Pulmonary artery endothelial cell (primary cell): ENCODE data around the gene SNRPA. TPM values are rescaled to one million over a fixed set of nuclear protein-coding genes. Genes with fewer than 3 reads are reported as not detected.
"Not testable (repeated sequence)": the region's sequence is repeated elsewhere in the genome, so short reads cannot be mapped to it uniquely, and the experiment has no call there.

ENCODE experiments used
- DNase-seq: peaks from one replicate; pipeline ENCODE4 v3.0.0-alpha.2; 2011; ENCODE audit warnings: low read depth, low spot score
- total RNA-seq: library from RNA; depleted of rRNA; stranded (reverse); fragments of >200 nt; gene quantifications from 2 replicates; pipeline ENCODE4 v1.2.3, GENCODE V29; 2014

SNRPA gene
- total RNA-seq, 1 donor from 2014 or later, result 54.3 TPM

DNA sequence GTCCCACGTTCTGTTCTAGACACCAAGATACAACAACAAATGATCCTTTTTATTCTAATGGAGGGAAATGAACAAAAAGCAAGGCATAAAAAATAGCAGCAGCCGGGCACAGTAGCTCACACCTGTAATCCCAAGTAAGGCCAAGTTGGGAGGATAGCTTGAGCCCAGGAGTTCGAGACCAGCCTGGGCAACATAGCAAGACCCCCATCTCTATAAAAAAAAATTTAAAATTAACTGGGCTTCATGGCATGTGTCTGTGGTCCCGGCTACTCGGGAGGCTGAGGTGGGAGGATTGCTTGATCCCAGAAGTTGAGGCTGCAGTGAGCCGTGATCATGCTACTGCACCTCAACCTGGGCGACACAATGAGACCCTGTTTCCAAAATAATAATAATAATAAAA lies 25.4 kb downstream of the SNRPA start:
- no peak for DNase-seq

DNA sequence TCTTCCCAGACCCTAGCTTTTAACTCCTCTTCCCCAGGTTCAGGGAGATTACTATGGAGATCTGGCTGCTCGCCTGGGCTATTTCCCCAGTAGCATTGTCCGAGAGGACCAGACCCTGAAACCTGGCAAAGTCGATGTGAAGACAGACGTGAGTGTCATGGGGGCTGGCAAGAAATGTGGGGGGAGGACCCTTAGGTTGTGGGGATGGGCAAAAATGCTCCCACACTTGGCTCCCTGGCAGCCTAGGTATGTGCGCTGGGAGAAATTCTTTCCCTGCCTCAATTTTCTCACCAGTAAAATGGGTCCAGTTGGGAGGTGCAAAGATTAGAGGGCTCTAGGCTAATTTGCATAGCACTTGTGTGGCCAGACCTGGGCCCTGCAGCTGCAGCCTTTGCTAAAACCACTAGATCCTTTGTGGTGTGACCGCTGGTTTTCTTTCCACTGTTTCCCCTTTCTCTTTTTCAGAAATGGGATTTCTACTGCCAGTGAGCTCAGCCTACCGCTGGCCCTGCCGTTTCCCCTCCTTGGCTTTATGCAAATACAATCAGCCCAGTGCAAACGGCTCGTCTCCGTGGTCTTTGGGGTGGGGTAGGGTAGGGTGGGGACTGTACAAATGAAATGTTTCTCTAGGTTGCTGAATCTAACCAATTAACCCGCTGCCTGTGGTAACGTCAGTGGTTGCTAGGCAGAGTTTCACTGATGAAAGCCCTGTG lies 26.1 kb downstream of the SNRPA start:
- peak; percentile 72 for DNase-seq

DNA sequence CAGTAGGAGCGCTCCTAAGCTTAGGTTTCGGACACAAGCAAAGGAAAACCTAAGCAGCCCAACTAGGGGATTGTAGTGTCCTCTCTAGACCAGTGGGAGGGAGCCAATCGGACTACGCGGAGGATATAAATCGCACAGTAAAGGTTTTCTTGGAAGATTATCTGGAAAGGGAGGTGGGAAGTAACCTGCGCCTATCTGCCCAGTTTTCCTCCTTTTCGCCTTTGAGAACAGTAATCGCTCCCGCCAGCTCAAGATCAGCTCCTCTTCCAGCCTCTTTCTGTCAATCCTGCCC lies 26.6 kb downstream of the SNRPA start:
- DNase-seq, result no peak

- peak; percentile 99 for DNase-seq
Observed at GRCh38 chr19:40777937-40778705, 27.1 kb downstream of the SNRPA start, which contains the start of gene RAB4B. RAB4B (plus strand) TSS chr19:40778247; CDS start chr19:40778376, 129 bp downstream.

DNA sequence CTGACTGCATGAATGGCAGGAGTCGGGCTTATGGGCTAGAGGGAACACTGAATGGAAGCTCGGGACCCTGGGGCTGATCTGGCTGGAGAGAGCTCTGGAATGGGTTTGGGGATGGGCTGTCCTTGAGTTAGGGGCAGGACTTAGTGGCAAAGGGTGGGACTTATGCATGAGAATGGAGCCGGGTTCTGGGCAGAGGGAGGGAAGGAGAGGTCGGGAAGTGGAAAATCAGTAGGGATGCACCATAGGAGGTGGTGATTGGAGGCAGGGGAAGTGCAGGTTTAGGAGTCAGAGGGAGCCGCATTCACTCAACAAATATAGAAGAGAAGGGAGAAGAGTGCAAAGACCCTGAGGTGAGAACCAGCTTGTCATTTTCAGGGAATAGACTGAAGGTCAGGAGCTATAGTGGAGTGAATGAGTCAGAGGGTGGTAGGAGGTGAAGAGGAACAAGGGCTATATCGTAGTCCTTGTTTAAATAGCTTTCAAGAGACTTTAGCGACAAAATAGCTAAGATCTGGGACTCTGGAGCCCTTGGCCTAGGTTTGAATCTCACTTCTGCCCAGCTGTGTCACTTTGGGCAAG lies 27.8 kb downstream of the SNRPA start:
- no peak for DNase-seq

DNA sequence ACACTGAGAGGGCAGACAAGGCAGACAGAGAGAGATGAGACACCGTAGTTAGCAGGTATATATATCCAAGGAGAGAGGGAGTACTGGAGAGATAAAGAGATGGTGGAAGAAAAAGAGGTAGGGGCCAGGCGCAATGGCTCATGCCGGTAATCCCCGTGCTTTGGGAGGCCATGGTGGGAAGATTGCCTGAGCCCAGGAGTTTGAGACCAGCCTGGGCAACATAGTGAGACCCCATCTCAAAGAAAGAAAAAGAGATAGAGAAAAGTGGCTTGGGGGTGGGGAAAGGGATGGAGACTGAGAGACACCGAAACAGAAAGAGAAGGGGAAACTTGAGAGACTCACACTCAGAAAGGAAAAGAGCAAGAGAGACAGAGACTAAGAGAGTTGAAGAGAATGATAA lies 29.6 kb downstream of the SNRPA start:
- no peak for DNase-seq

DNA sequence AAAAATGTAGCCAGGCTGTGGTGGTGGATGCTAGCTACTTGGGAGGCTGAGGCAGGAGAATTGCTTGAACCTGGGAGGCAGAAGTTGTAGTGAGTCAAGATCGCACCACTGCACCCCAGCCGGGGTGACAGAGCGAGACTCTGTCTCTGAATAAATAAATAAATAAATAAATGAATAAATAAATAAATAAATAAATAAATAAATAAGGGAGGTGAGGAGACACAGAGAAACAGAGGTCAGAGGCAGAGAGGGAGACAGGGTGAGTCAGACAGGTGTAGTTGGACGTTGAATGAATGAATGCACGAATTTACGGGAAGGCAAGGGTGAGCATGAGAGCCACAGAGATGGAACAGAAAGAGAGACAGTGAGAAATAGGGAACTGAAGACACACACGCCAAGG lies 30.1 kb downstream of the SNRPA start:
- DNase-seq, result no peak

DNA sequence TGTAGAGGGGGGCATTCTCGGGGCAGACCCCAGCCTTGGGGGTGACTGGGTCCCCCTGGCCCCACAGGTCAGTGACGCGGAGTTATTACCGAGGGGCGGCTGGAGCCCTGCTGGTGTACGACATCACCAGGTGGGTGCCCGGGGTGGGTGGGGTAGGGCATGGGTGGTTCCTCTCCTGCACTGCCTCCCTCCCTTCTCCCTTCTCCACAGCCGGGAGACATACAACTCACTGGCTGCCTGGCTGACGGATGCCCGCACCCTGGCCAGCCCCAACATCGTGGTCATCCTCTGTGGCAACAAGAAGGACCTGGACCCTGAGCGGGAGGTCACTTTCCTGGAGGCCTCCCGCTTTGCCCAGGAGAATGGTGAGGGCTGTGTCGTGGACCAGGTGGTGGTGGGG lies 32.7 kb downstream of the SNRPA start:
- DNase-seq, result no peak

GRCh38 chr19:40784146-40784545 lies 33.1 kb downstream of the SNRPA start:
- DNase-seq, result not testable (repeated sequence)

- no peak for DNase-seq
Observed at GRCh38 chr19:40785526-40785925, 34.5 kb downstream of the SNRPA start.

GRCh38 chr19:40786060-40787037 lies 35.3 kb downstream of the SNRPA start:
- no peak for DNase-seq

- no peak for DNase-seq
Observed at GRCh38 chr19:40791349-40791748, 40.3 kb downstream of the SNRPA start.

DNA sequence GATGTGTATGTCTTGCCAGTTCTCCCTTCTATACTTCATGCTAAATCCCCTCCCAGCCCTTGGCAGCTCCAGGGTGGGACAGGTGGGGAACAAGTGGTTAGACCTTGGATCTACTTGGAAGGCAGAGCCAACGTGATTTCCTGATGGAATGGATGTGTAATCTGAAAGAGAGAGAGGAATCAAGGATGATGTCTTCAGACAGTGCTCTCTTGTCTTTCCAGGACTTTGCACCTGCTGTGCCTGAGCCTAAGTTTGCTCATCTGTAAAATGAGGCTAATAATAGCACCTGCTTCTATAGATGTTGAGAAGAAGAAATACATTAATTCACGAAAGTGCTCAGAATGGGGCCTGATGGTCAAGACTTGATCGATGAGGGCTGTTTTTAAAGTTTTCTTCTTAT lies 41.0 kb downstream of the SNRPA start:
- no peak for DNase-seq

DNA sequence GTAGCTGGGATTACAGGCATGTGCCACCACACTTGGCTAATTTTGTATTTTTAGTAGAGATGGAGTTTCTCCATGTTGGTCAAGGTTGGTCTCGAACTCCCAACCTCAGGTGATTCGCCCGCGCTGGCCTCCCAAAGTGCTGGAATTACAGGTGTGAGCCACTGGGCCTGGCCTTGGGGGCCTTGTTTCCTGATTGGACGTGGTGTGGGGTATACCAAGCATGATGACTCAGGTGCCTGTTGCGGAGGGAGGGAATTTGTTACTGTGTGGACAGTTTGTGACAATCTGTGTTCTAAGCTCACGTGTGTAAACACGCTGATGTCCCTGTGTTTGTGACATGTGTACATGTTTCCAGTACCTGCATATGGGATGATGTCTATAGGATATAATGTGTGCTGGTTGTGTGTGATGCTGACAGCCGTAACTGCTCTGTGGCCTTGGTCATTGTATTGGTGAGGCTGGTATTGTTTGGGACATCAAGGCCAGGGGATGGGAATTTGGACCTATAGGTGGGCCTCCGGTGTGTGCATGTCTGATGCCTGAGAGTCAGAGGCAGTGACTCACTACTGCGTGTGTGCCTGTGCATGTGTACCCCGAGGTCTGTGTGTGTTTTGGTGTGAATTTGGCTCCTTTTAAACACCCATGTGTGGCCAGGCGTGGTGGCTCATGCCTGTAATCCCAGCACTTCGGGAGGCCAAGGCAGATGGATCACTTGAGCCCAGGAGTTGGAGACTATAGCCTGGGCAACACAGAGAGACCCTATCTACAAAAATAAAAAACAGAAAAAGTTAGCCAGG lies 46.4 kb downstream of the SNRPA start:
- DNase-seq, result no peak

GRCh38 chr19:40797963-40798682 lies 47.1 kb downstream of the SNRPA start:
- no peak for DNase-seq

DNA sequence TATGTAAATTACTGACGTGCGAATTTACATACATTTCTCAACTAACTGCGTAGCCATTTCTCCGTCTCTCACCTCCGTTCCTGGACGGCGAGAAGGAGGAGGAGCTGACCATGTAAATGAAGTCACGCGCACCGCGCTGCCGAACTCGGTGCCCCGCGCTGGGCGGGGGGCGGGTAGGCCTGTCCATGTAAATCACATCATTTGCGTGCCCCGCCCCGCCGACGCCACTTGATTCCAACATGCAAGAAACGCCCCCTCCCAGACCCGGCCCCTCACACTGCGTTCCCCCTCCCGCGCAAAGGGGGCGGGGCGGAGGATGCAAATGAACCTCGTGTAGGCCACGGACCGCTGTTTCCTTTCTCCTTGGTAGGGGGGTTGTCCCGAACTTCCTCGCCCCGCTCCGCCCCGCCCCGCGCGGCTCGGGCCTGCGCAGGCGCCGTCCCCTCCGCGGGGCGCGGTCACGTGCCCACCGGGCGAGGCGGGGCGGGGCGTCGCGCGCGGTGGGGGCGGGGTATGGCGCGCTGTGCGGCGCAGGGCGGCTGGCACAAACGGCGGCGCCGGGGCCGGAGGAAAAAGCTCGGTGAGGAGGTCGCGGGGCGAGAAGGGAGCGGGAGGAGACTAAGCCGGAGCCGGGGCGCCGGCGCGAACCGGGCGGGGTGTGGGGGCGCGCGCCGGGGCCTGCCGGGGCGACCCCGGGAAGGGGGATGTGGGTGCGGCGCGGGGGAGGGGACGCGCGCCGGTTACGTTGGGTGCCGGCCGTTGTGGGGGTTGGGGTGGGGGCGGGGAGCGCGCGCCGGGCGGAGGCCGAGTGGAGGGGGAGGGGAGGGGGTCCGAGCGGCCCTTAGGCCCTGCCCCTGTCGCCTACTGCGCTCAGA lies 47.9 kb downstream of the SNRPA start, which contains the start of gene EGLN2:
Gene EGLN2, plus strand, starts transcription at position 509 of the 875 bp plus-strand sequence. CDS start 1,382 bp downstream, outside the sequence.
- peak; percentile 100 for DNase-seq

DNA sequence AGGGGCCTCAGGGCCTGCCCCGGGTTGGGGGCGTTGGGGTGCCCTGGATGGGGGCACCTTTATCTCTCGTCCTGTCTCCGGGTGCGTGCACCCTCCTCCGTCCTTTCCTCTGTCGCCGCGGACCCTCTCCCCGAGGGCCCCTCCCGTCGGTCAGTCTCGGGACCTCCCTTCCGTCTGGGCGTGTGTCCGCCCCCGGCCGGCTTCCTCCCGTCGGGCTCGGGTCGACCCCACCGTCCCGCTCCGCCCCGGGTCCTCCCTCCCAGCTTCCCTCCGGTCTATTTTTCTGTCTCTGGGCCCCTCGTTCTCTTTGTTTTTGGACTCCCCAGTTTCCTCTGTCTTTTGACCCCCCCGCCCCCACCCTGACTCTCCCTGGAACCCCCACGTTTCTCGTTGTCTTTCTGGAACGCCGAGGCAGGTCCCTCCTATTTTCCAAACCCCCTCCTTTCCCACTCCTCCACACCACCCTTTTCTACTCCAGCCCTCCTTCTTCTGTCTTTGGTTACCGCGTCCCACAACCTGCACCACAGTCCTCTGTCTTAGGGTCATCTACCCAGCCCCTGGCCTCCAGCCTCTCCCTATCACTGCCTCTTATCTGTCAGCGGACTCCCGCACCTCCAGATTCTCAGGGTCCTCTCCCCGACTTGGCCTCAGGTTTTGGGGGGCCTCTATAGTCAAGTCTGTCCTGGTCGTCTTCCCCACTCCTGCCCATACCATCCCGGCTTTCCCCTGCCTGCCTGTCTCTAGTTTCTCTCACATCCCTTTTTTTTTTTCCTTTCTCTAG lies 48.7 kb downstream of the SNRPA start:
- DNase-seq, result no peak
